Mononuclear cell (primary cell): ENCODE data around the gene LRGUK. TPM values are rescaled to one million over a fixed set of nuclear protein-coding genes. Genes with fewer than 3 reads are reported as not detected.

ENCODE experiments used
- H3K27me3 ChIP-seq: 2 replicates; pipeline ENCODE4 v1.6.0; 2011; ENCODE audit warnings: low read length, control low read depth; ENCODE audit not compliant: insufficient read depth
- H3K4me1 ChIP-seq: 2 replicates; pipeline ENCODE4 v1.5.1; 2011; ENCODE audit warnings: mild to moderate bottlenecking, low read length, control low read depth; ENCODE audit not compliant: insufficient read depth
- H3K4me3 ChIP-seq: 2 replicates; pipeline ENCODE4 v1.5.1; 2011; ENCODE audit warnings: mild to moderate bottlenecking, low read length, moderate library complexity
- H3K9me3 ChIP-seq: 2 replicates; pipeline ENCODE4 v1.5.1; 2011; ENCODE audit warnings: low read depth, mild to moderate bottlenecking, control low read depth, low read length
- total RNA-seq: library from RNA; depleted of rRNA; stranded (reverse); fragments of >200 nt; gene quantifications from one replicate; pipeline ENCODE4 v1.2.3, GENCODE V29; 2012

The LRGUK gene
- total RNA-seq, 1 donor, result 0.94 TPM

- H3K4me3 ChIP-seq, result no peak overlapping the region
- H3K27me3 ChIP-seq, result no peaks in the 10 kb centered on the region
- no peaks in the 10 kb centered on the region for H3K4me1 ChIP-seq
- no peaks in the 10 kb centered on the region for H3K9me3 ChIP-seq
These were observed 28.1 kb downstream of the LRGUK start for GRCh38 chr7:134155206-134155605.

- Histone ChIP-seq H3K9me3 (no peaks in the 10 kb centered on the region), H3K27me3 (no peaks in the 10 kb centered on the region), H3K4me3 (no peak overlapping the region)
These were observed 28.7 kb downstream of the LRGUK start for GRCh38 chr7:134155871-134156270.

GRCh38 chr7:134165252-134165651, 38.1 kb downstream of the LRGUK start:
- H3K4me3 ChIP-seq, result no peak overlapping the region

More at GRCh38 chr7:134155871-134156270, 28.7 kb downstream of the LRGUK start:
- H3K4me1 ChIP-seq, result no peaks in the 10 kb centered on the region

GRCh38 chr7:134167250-134167649, 40.1 kb downstream of the LRGUK start:
- Histone ChIP-seq H3K4me1 (no peaks in the 10 kb centered on the region), H3K4me3 (no peak overlapping the region), H3K27me3 (no peaks in the 10 kb centered on the region), H3K9me3 (no peaks in the 10 kb centered on the region)

More at GRCh38 chr7:134165252-134165651, 38.1 kb downstream of the LRGUK start:
- Histone ChIP-seq H3K4me1 (no peaks in the 10 kb centered on the region), H3K27me3 (no peaks in the 10 kb centered on the region), H3K9me3 (no peaks in the 10 kb centered on the region)

GRCh38 chr7:134167841-134168240, 40.7 kb downstream of the LRGUK start:
- no peaks in the 10 kb centered on the region for H3K4me1 ChIP-seq
- no peak overlapping the region for H3K4me3 ChIP-seq
- no peaks in the 10 kb centered on the region for H3K27me3 ChIP-seq
- H3K9me3 ChIP-seq, result no peaks in the 10 kb centered on the region

- Histone ChIP-seq H3K9me3 (no peaks in the 10 kb centered on the region), H3K4me1 (peaks cover 18% of the 10 kb centered on the region), H3K27me3 (no peaks in the 10 kb centered on the region), H3K4me3 (no peak overlapping the region)
These were observed 47.7 kb downstream of the LRGUK start for GRCh38 chr7:134174795-134175261.

GRCh38 chr7:134175334-134176036, 48.3 kb downstream of the LRGUK start:
- H3K9me3 ChIP-seq, result no peaks in the 10 kb centered on the region
- H3K4me1 ChIP-seq, result peaks cover 18% of the 10 kb centered on the region
- H3K27me3 ChIP-seq, result no peaks in the 10 kb centered on the region
- no peak overlapping the region for H3K4me3 ChIP-seq

GRCh38 chr7:134176037-134176350, 48.9 kb downstream of the LRGUK start:
- Histone ChIP-seq H3K27me3 (no peaks in the 10 kb centered on the region), H3K4me1 (peaks cover 18% of the 10 kb centered on the region), H3K9me3 (no peaks in the 10 kb centered on the region), H3K4me3 (no peak overlapping the region)

- peaks cover 10% of the 10 kb centered on the region for H3K4me1 ChIP-seq
- no peak overlapping the region for H3K4me3 ChIP-seq
- H3K9me3 ChIP-seq, result no peaks in the 10 kb centered on the region
- no peaks in the 10 kb centered on the region for H3K27me3 ChIP-seq
These were observed 52.2 kb downstream of the LRGUK start for GRCh38 chr7:134179036-134180011.

GRCh38 chr7:134180376-134180775, 53.2 kb downstream of the LRGUK start:
- H3K27me3 ChIP-seq, result no peaks in the 10 kb centered on the region
- H3K4me1 ChIP-seq, result peaks cover 11% of the 10 kb centered on the region
- H3K4me3 ChIP-seq, result no peak overlapping the region
- no peaks in the 10 kb centered on the region for H3K9me3 ChIP-seq

GRCh38 chr7:134182078-134182477, 54.9 kb downstream of the LRGUK start:
- H3K4me1 ChIP-seq, result peaks cover 15% of the 10 kb centered on the region
- no peaks in the 10 kb centered on the region for H3K27me3 ChIP-seq
- no peaks in the 10 kb centered on the region for H3K9me3 ChIP-seq
- no peak overlapping the region for H3K4me3 ChIP-seq

GRCh38 chr7:134184767-134185166, 57.6 kb downstream of the LRGUK start:
- peaks cover 15% of the 10 kb centered on the region for H3K4me1 ChIP-seq
- H3K27me3 ChIP-seq, result no peaks in the 10 kb centered on the region
- no peak overlapping the region for H3K4me3 ChIP-seq
- no peaks in the 10 kb centered on the region for H3K9me3 ChIP-seq

GRCh38 chr7:134186027-134186426, 58.9 kb downstream of the LRGUK start:
- Histone ChIP-seq H3K4me1 (peaks cover 17% of the 10 kb centered on the region), H3K9me3 (no peaks in the 10 kb centered on the region), H3K4me3 (no peak overlapping the region), H3K27me3 (no peaks in the 10 kb centered on the region)

- Histone ChIP-seq H3K9me3 (no peaks in the 10 kb centered on the region), H3K4me1 (peaks cover 18% of the 10 kb centered on the region)
These were observed 59.7 kb downstream of the LRGUK start for GRCh38 chr7:134186801-134187200.

GRCh38 chr7:134187893-134188292, 60.8 kb downstream of the LRGUK start:
- no peaks in the 10 kb centered on the region for H3K27me3 ChIP-seq
- no peak overlapping the region for H3K4me3 ChIP-seq
- no peaks in the 10 kb centered on the region for H3K9me3 ChIP-seq

More at GRCh38 chr7:134186801-134187200, 59.7 kb downstream of the LRGUK start:
- H3K4me3 ChIP-seq, result no peak overlapping the region
- no peaks in the 10 kb centered on the region for H3K27me3 ChIP-seq

More at GRCh38 chr7:134187893-134188292, 60.8 kb downstream of the LRGUK start:
- peaks cover 22% of the 10 kb centered on the region for H3K4me1 ChIP-seq
